ENCODE results near the gene TM9SF4. TPM values are rescaled to one million over a fixed set of nuclear protein-coding genes. Genes with fewer than 3 reads are reported as not detected.

The TM9SF4 gene
- polyA plus RNA-seq, 1 donor (not counting 4 experiments of a cell fraction or from before 2014, with no cell fraction given): 49.4 TPM

- Histone ChIP-seq H3K4me3 (ENCODE audit: control insufficient read depth in 2 of 3, extremely low read depth in 1 of 3, insufficient read depth in 2 of 3, low read depth in 1 of 3, low read length in 3 of 3) (no peak overlapping the region), H3K9me1 (ENCODE audit: control insufficient read depth, extremely low read depth, insufficient read depth, low read length) (no peaks in the 10 kb centered on the region), H3K27ac (ENCODE audit: control insufficient read depth, insufficient read depth, low read length) (no peak overlapping the region), H4K20me1 (ENCODE audit: control insufficient read depth, extremely low read depth, insufficient read depth, low read length) (no peaks in the 10 kb centered on the region), H3K9me3 (ENCODE audit: control insufficient read depth, low read depth, low read length) (no peaks in the 10 kb centered on the region), H3K9ac (ENCODE audit: control insufficient read depth, extremely low read depth, insufficient read depth, low read length) (no peak overlapping the region), H3K79me2 (ENCODE audit: control insufficient read depth, insufficient read depth, low read length) (no peaks in the 10 kb centered on the region), H3K27me3 (ENCODE audit: control insufficient read depth, extremely low read depth, insufficient read depth, low read length) (no peaks in the 10 kb centered on the region), H3K4me1 (ENCODE audit: control insufficient read depth, extremely low read depth, insufficient read depth, low read length) (peaks cover 3% of the 10 kb centered on the region), H3K4me2 (ENCODE audit: control insufficient read depth, extremely low read depth, insufficient read depth, low read depth, low read length) (no peak overlapping the region), H3K36me3 (ENCODE audit: control insufficient read depth in 2 of 2, extremely low read depth in 1 of 2, insufficient read depth in 2 of 2, low read length in 2 of 2) (peaks cover 0 to 2% of the 10 kb centered on the region in 2 experiments), H2AFZ (ENCODE audit: control insufficient read depth, low read length) (no peak overlapping the region)
- FAIRE-seq (no peak), DNase-seq (ENCODE audit: low read depth, low spot score) (no peak)
- dilution Hi-C loops (cut with MboI; ENCODE audit: extremely low pct_ligation_motif_present, low sequenced_read_pairs): no loop called here
- TF ChIP-seq EZH2 (IDR thresholded peaks at IDR 0.05; ENCODE audit: low read length) (no peak), CTCF (optimal IDR thresholded peaks at IDR 0.05 in 1 of 3, IDR thresholded peaks at IDR 0.05 in 1 of 3, conservative IDR thresholded peaks at IDR 0.05 in 1 of 3; ENCODE audit: extremely low read depth in 1 of 3, insufficient read depth in 2 of 3, low read length in 3 of 3) (no peak)
Measured at GRCh38 chr20:32188376-32189122, 79.0 kb downstream of the TM9SF4 start.

- Histone ChIP-seq H3K27ac (ENCODE audit: control insufficient read depth, insufficient read depth, low read length) (no peak overlapping the region), H3K9me3 (ENCODE audit: control insufficient read depth, low read depth, low read length) (no peaks in the 10 kb centered on the region), H2AFZ (ENCODE audit: control insufficient read depth, low read length) (no peak overlapping the region), H3K79me2 (ENCODE audit: control insufficient read depth, insufficient read depth, low read length) (no peaks in the 10 kb centered on the region), H3K4me1 (ENCODE audit: control insufficient read depth, extremely low read depth, insufficient read depth, low read length) (peaks cover 3% of the 10 kb centered on the region), H3K4me3 (ENCODE audit: control insufficient read depth in 2 of 3, extremely low read depth in 1 of 3, insufficient read depth in 2 of 3, low read depth in 1 of 3, low read length in 3 of 3) (no peak overlapping the region), H4K20me1 (ENCODE audit: control insufficient read depth, extremely low read depth, insufficient read depth, low read length) (peaks cover 1% of the 10 kb centered on the region), H3K9me1 (ENCODE audit: control insufficient read depth, extremely low read depth, insufficient read depth, low read length) (no peaks in the 10 kb centered on the region), H3K4me2 (ENCODE audit: control insufficient read depth, extremely low read depth, insufficient read depth, low read depth, low read length) (no peak overlapping the region), H3K36me3 (ENCODE audit: control insufficient read depth in 2 of 2, extremely low read depth in 1 of 2, insufficient read depth in 2 of 2, low read length in 2 of 2) (peaks cover 0 to 4% of the 10 kb centered on the region in 2 experiments), H3K27me3 (ENCODE audit: control insufficient read depth, extremely low read depth, insufficient read depth, low read length) (no peaks in the 10 kb centered on the region), H3K9ac (ENCODE audit: control insufficient read depth, extremely low read depth, insufficient read depth, low read length) (no peak overlapping the region)
- DNase-seq (ENCODE audit: low read depth, low spot score): no peak
- no peak for FAIRE-seq
- dilution Hi-C loops (cut with MboI; ENCODE audit: extremely low pct_ligation_motif_present, low sequenced_read_pairs): no loop called here
- TF ChIP-seq CTCF (optimal IDR thresholded peaks at IDR 0.05 in 1 of 3, IDR thresholded peaks at IDR 0.05 in 1 of 3, conservative IDR thresholded peaks at IDR 0.05 in 1 of 3; ENCODE audit: extremely low read depth in 1 of 3, insufficient read depth in 2 of 3, low read length in 3 of 3) (no peak), EZH2 (IDR thresholded peaks at IDR 0.05; ENCODE audit: low read length) (no peak)
Measured at GRCh38 chr20:32189123-32189410, 79.6 kb downstream of the TM9SF4 start.

Measured in keratinocyte (primary cell).